ENCODE data around the gene HASPIN.
A peak's percentile ranks its signal among the peaks of the same experiment; 100 is the strongest.
"Not testable (repeated sequence)": the region's sequence is repeated elsewhere in the genome, so short reads cannot be mapped to it uniquely, and the experiment has no call there.

HASPIN gene

DNA sequence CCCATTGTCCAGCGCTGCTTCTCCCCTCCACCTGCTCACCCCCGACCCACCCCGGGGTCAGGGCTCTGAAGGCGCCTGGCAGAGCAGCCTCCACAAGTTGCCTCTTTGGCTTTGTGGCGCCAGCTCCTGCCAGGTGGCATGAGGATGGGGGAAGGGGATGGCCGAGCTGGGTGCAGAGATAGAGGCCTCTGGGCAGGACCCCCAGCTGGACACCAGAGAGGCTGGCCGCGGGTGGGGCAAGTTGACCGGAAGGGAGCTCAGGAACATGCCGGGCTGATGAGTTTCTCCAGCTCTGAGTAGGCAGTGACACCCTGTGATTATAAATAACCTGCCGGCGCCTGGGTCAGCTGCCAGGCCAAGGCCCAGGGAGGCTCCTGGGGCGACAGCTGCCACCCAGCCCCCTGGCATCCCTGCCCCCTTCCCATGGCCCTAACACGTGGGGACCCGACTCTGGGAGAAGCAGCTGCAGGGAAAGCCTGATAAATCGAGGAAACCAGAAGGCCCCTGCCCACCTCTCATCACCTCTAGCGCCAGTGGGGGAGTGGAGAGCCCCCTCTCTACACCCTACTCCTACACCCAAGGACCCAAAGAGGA is 28.5 kb upstream of the HASPIN start:
- no peak for DNase-seq (ENCODE audit: low read depth)
- TF ChIP-seq, protein P1, sequence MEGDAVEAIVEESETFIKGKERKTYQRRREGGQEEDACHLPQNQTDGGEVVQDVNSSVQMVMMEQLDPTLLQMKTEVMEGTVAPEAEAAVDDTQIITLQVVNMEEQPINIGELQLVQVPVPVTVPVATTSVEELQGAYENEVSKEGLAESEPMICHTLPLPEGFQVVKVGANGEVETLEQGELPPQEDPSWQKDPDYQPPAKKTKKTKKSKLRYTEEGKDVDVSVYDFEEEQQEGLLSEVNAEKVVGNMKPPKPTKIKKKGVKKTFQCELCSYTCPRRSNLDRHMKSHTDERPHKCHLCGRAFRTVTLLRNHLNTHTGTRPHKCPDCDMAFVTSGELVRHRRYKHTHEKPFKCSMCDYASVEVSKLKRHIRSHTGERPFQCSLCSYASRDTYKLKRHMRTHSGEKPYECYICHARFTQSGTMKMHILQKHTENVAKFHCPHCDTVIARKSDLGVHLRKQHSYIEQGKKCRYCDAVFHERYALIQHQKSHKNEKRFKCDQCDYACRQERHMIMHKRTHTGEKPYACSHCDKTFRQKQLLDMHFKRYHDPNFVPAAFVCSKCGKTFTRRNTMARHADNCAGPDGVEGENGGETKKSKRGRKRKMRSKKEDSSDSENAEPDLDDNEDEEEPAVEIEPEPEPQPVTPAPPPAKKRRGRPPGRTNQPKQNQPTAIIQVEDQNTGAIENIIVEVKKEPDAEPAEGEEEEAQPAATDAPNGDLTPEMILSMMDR (conservative IDR thresholded peaks at IDR 0.05; ENCODE audit: low read depth, low read length), result no peak
- H3K4me3 ChIP-seq (ENCODE audit: low read depth, low read length), result peak overlapping the region; percentile 65

DNA sequence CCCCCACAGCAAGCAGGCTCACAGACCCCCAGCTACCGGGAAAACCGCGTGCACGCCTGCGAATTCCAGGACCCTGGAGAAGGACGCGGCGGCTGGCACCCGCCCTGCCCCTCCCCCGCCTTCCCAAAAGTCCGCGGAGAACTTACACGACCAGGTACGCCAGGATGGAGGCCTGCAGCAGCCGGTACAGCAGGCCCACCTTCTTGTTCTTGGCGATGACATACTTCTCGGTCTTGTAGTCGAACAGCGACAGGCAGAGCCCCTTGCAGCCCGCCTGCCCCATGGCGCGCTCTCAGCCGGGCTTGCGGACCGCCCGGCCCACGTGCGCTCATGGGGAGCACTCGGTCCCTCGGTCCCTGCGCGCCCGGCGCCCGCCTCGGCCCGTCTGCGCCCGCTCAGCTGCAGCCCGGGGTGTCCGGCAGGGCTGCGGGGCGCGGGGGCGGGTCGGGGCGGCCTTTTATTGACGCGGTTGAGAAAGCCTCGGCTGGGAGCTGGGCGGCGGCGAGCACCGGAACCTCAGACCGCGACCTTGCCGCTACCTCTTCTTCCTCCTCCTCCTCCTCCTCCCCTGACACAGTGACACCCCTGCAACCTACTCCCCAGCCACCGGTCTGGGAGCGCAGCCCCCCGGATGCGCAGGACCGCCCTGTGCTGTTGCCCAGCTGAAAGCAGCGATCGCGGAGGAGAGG is 27.8 kb upstream of the HASPIN start, which contains the start of gene P2RX5:
P2RX5 (minus strand) TSS at position 433 of the 689 bp plus-strand sequence; CDS start at position 283, 150 bp downstream.
- no peak for DNase-seq (ENCODE audit: low read depth)
- TF ChIP-seq, protein P1 (conservative IDR thresholded peaks at IDR 0.05; ENCODE audit: low read depth, low read length), result no peak
- peak within 1 kb of the TSS; percentile 65 for H3K4me3 ChIP-seq (ENCODE audit: low read depth, low read length)

DNA sequence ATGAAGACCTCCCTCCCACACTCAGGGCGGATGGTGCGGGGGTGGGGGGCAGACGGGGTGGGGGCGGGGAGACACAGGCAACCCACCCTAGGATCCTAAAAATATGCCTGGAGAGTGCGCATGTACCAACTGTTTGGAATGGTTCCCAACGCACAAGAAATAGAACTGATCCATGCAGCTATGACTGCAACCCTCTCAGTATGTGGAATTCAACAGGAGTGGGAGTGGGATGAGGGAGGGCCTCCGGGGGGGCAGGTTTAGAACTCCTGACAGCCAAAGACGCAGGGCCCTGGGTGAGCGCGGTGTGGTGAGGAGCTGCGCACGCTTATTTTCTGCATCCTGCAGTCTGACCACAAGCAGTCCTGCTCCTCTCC is 26.6 kb upstream of the HASPIN start:
- TF ChIP-seq, protein P1 (conservative IDR thresholded peaks at IDR 0.05; ENCODE audit: low read depth, low read length), result no peak
- no peak for DNase-seq (ENCODE audit: low read depth)
- H3K4me3 ChIP-seq (ENCODE audit: low read depth, low read length), result no peak overlapping the region

DNA sequence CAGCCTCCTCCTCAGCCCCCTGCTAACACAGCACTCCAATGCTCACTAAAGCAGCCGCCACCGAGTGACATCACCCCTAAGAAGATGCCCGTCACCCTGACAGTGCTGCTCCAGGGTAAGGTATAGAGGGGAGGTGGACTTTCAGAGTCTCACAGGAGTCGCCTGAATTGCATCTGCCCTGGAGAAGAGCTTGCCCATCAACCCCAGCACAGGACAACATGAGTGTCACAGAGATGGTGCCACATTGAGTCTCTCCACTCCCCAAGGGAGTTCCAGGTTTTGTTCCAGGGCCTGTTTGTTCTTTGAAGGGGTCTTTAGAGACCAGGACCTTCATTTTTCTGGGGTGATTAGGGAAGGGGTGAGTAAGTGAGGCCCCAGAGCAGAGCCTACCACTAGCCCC is 25.6 kb upstream of the HASPIN start:
- DNase-seq (ENCODE audit: low read depth), result no peak
- H3K4me3 ChIP-seq (ENCODE audit: low read depth, low read length), result no peak overlapping the region
- TF ChIP-seq, protein P1 (conservative IDR thresholded peaks at IDR 0.05; ENCODE audit: low read depth, low read length), result no peak

DNA sequence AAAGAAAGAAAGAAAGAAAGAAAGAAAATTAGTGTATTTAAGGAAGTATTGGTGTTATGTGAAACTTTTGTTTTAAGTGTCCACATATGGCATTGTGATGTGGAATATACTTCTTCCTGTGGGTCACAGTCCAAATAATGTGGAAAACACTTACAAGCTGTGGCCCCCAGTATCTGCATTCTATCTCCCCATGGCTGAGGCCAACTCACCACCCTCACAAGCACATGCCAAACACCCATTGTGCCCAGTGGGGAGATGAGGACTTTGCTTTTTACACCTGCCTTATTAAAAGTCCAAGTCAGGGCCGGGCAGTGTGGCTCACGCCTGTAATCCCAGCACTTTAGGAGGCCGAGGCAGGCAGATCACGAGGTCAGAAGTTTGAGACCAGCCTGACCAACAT is 23.8 kb upstream of the HASPIN start:
- no peak overlapping the region for H3K4me3 ChIP-seq (ENCODE audit: low read depth, low read length)
- no peak for DNase-seq (ENCODE audit: low read depth)
- TF ChIP-seq, protein P1 (conservative IDR thresholded peaks at IDR 0.05; ENCODE audit: low read depth, low read length), result no peak

DNA sequence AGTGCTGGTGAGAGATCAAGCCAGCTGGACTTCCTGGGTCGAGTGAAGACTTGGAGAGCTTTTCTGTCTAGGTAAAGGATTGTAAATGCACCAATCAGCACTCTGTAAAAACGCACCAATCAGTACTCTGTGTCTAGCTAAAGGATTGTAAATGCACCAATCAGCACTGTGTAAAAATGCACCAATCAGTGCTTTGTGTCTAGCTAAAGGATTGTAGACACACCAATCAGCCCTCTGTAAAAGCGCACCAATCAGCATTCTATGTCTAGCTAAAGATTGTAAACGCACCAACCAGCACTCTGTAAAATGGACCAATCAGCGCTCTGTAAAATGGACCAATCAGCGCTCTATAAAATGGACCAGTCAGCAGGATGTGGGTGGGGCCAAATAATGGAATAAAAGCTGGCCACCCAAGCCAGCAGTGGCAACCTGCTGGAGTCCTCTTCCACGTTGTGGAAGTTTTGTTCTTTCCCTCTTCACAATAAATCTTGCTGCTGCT is 21.6 kb upstream of the HASPIN start:
- not testable (repeated sequence) for H3K4me3 ChIP-seq (ENCODE audit: low read depth, low read length); DNase-seq (ENCODE audit: low read depth)

DNA sequence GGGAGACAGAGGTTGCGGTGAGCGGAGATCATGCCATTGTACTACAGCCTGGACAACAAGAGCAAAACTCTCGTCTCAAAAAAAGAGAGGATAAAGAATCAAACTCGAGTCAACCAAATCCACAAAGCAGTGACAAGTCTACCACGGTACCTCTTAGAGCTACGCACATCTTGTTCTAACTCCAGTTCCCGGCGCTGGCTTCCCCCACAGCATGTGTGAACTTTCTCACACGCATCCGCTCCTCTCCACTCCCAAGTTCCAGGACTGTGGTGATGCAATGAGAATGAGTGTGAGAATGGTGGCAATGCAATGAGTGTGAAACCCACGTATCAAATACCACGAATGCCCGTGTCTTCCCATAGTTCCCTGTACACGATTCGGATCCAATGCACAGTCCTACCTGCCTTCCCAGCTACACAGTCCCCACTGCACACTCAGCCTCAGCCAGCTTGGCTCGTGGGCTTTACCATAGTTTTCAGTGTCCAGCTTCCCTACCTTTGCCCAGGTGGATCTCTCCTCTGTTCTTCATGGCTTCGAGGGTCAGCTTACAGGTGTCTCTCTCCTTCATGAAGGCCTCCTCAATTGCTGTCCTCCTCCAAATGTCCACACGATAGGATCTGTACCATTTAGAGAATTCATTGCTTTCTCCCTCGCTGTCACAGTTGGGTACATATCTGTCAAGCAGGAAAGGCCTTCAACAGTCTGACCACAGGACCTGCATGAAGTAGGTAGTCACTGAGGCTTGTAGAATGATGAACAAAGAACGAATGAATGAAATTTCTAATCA is 18.6 kb upstream of the HASPIN start:
- H3K4me3 ChIP-seq (ENCODE audit: low read depth, low read length), result no peak overlapping the region
- TF ChIP-seq, protein P1 (conservative IDR thresholded peaks at IDR 0.05; ENCODE audit: low read depth, low read length), result no peak
- DNase-seq (ENCODE audit: low read depth), result no peak

DNA sequence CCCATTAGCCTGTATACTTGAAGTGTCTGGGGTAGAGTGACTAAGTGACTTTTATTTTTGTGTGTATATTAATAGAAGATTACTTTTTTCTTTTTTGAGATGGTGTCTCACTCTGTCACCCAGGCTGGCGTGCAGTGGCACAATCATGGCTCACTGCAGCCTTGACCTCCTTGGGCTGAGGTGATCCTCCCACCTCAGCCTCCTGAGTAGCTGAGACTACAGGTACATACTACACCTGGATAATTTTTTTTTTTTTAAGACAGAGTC is 18.1 kb upstream of the HASPIN start:
- H3K4me3 ChIP-seq (ENCODE audit: low read depth, low read length); DNase-seq (ENCODE audit: low read depth): not testable (repeated sequence)

All from choroid plexus epithelial cell (primary cell).